HL-60 (cell line): ENCODE measurements around the gene MTREX.
"Not testable (repeated sequence)": the region's sequence is repeated elsewhere in the genome, so short reads cannot be mapped to it uniquely, and the experiment has no call there.

ENCODE experiments used
- GABPA ChIP-seq: IDR thresholded peaks from 2 replicates; pipeline ENCODE4 v1.6.1; 2012; ENCODE audit warnings: low read depth
- POLR2AphosphoS5 ChIP-seq: IDR thresholded peaks from 2 replicates; pipeline ENCODE4 v1.6.1; 2012; ENCODE audit warnings: low read depth
- TF ChIP-seq, protein P1 (sequence below): IDR thresholded peaks from one replicate; pipeline ENCODE4 v1.5.1; 2011; ENCODE audit warnings: low read length, control low read depth, inconsistent platforms; ENCODE audit not compliant: insufficient read depth
- TF ChIP-seq, protein P2 (sequence below): IDR thresholded peaks from 2 replicates; pipeline ENCODE4 v1.6.1; 2012; ENCODE audit warnings: low read depth; ENCODE audit not compliant: insufficient replicate concordance

DNA sequence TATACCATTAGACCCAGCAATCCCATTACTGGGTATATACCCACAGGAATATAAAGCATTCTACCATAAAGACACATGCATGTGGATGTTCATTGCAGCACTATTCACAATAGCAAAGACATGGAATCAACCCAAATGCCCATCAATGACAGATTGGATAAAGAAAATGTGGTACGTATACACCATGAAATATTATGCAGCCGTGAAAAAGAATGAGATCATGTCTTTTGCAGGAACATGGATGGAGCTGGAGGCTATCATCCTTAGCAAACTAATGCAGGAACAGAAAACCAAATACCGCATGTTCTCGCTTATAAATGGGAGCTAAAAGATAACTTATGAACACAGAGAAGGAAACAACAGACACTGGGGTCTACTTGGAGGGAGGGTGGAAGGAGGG, 10.4 kb downstream of the MTREX start:
- TF ChIP-seq, protein P1, sequence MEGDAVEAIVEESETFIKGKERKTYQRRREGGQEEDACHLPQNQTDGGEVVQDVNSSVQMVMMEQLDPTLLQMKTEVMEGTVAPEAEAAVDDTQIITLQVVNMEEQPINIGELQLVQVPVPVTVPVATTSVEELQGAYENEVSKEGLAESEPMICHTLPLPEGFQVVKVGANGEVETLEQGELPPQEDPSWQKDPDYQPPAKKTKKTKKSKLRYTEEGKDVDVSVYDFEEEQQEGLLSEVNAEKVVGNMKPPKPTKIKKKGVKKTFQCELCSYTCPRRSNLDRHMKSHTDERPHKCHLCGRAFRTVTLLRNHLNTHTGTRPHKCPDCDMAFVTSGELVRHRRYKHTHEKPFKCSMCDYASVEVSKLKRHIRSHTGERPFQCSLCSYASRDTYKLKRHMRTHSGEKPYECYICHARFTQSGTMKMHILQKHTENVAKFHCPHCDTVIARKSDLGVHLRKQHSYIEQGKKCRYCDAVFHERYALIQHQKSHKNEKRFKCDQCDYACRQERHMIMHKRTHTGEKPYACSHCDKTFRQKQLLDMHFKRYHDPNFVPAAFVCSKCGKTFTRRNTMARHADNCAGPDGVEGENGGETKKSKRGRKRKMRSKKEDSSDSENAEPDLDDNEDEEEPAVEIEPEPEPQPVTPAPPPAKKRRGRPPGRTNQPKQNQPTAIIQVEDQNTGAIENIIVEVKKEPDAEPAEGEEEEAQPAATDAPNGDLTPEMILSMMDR = not testable (repeated sequence)
- TF ChIP-seq POLR2AphosphoS5, GABPA: not testable (repeated sequence)
- TF ChIP-seq, protein P2, sequence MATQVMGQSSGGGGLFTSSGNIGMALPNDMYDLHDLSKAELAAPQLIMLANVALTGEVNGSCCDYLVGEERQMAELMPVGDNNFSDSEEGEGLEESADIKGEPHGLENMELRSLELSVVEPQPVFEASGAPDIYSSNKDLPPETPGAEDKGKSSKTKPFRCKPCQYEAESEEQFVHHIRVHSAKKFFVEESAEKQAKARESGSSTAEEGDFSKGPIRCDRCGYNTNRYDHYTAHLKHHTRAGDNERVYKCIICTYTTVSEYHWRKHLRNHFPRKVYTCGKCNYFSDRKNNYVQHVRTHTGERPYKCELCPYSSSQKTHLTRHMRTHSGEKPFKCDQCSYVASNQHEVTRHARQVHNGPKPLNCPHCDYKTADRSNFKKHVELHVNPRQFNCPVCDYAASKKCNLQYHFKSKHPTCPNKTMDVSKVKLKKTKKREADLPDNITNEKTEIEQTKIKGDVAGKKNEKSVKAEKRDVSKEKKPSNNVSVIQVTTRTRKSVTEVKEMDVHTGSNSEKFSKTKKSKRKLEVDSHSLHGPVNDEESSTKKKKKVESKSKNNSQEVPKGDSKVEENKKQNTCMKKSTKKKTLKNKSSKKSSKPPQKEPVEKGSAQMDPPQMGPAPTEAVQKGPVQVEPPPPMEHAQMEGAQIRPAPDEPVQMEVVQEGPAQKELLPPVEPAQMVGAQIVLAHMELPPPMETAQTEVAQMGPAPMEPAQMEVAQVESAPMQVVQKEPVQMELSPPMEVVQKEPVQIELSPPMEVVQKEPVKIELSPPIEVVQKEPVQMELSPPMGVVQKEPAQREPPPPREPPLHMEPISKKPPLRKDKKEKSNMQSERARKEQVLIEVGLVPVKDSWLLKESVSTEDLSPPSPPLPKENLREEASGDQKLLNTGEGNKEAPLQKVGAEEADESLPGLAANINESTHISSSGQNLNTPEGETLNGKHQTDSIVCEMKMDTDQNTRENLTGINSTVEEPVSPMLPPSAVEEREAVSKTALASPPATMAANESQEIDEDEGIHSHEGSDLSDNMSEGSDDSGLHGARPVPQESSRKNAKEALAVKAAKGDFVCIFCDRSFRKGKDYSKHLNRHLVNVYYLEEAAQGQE = not testable (repeated sequence)
